Cardiac fibroblast (primary cell): Measurements from ENCODE around the gene FAM200B.

Experiments
- DNase-seq, 2 donors: peaks; one replicate each; pipeline versions ENCODE4 v3.0.0 to v3.0.0-alpha.2; 2010; ENCODE audit warnings: low read depth in 2 of 2
- H3K4me3 ChIP-seq, 2 donors: replicated peaks in 1 of 2; 1 replicate in 1 of 2; 2 replicates in 1 of 2; pipeline ENCODE4 v1.5.1; 2011; ENCODE audit warnings: low read depth in 2 of 2, low read length in 2 of 2, mild to moderate bottlenecking in 2 of 2, moderate library complexity in 1 of 2
- CTCF ChIP-seq: IDR thresholded peaks from one replicate; pipeline ENCODE4 v1.5.1; 2011; ENCODE audit warnings: low read depth, mild to moderate bottlenecking, low read length, inconsistent platforms

Gene FAM200B

GRCh38 chr4:15652191-15652590 is 29.4 kb upstream of the FAM200B start:
- no peak for DNase-seq
- no peak for TF ChIP-seq CTCF
- H3K4me3 ChIP-seq: no peak overlapping the region

- peak overlapping the region; percentile 72 to 77 for H3K4me3 ChIP-seq
- no peak for TF ChIP-seq CTCF
- peak; percentile 35 to 41 for DNase-seq
Observed at GRCh38 chr4:15652841-15653240, 28.8 kb upstream of the FAM200B start.

- DNase-seq: no peak
- H3K4me3 ChIP-seq: peak overlapping the region; percentile 72 to 77
- no peak for TF ChIP-seq CTCF
Observed at GRCh38 chr4:15653420-15653819, 28.2 kb upstream of the FAM200B start.

- DNase-seq: peak; percentile 77 to 78
- TF ChIP-seq CTCF: no peak
- H3K4me3 ChIP-seq: peak overlapping the region; percentile 72 to 77
Observed at GRCh38 chr4:15653864-15654592, 27.6 kb upstream of the FAM200B start.

GRCh38 chr4:15654593-15655222 is 26.9 kb upstream of the FAM200B start:
- H3K4me3 ChIP-seq: peak overlapping the region; percentile 72 to 77
- peak; percentile 39 to 41 for DNase-seq
- no peak for TF ChIP-seq CTCF

GRCh38 chr4:15655223-15656037 is 26.2 kb upstream of the FAM200B start, which contains the start of gene FBXL5:
Gene FBXL5, minus strand, starts transcription at chr4:15655357. Its CDS starts 70 bp downstream, at chr4:15655287.
- H3K4me3 ChIP-seq: peak within 1 kb of the TSS; percentile 72 to 77
- no peak for TF ChIP-seq CTCF
- DNase-seq: peak; percentile 86 to 92
